ENCODE data around the gene PRPS1. TPM values are rescaled to one million over a fixed set of nuclear protein-coding genes. Genes with fewer than 3 reads are reported as not detected.

Gene PRPS1
- total RNA-seq, 2 donors from 2014 or later: 51.6 to 62.7 TPM

DNA sequence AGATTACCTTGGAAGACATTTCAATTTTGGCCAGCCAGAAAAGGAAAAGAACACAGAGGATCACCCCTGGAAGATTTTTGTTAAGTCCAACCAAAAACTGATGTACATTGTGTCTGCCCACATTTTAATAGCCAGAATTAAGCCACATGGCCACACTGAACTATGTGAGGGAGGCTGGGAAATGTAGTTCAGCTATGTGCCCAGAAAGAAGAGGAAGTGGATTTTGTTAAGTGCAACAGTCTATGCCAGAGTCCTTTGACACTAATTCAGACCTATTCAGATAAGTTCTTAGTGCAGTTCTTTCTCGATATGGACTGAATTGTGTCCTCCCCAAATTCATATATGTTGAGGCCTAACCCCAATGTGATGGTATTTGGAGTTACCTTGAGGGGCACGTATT lies 18.4 kb downstream of the PRPS1 start:
- no peaks in the 10 kb centered on the region for H3K4me1 ChIP-seq (ENCODE audit: control insufficient read depth, insufficient read depth, low read length)
- H3K4me3 ChIP-seq (ENCODE audit: low read length): no peak overlapping the region
- H3K36me3 ChIP-seq (ENCODE audit: control insufficient read depth, insufficient read depth, low read length): peaks cover 21% of the 10 kb centered on the region
- no peaks in the 10 kb centered on the region for H3K27me3 Mint-ChIP-seq (ENCODE audit: insufficient read depth)
- 83 to 100% methylated on average over 1 to 2 of the region's 2 CpGs for WGBS, 2 experiments (ENCODE audit: insufficient coverage in 1 of 2, insufficient read length in 1 of 2)
- H3K27ac Mint-ChIP-seq: no peak overlapping the region
- no peak for DNase-seq
- no peaks in the 10 kb centered on the region for H3K27me3 ChIP-seq (ENCODE audit: control insufficient read depth, insufficient read depth, low read length, poor library complexity, severe bottlenecking)
- H3K4me3 Mint-ChIP-seq: no peak overlapping the region
- no peak overlapping the region for H3K9ac ChIP-seq (ENCODE audit: extremely low read depth, low read length, poor library complexity, severe bottlenecking)
- peaks cover 59% of the 10 kb centered on the region for H3K36me3 Mint-ChIP-seq (ENCODE audit: low read depth)
- no peak overlapping the region for H3K27ac ChIP-seq (ENCODE audit: low read depth, low read length)
- peaks cover 5% of the 10 kb centered on the region for H3K9me3 Mint-ChIP-seq
- no peaks in the 10 kb centered on the region for H3K9me3 ChIP-seq (ENCODE audit: control insufficient read depth, low read length)
- TF ChIP-seq CTCF (conservative IDR thresholded peaks at IDR 0.05): no peak
- no peaks in the 10 kb centered on the region for H3K4me1 Mint-ChIP-seq

GRCh38 chrX:107648332-107648731 lies 20.0 kb downstream of the PRPS1 start:
- Mint-ChIP-seq H3K4me3 (no peak overlapping the region), H3K27ac (no peak overlapping the region), H3K9me3 (peaks cover 8% of the 10 kb centered on the region), H3K4me1 (no peaks in the 10 kb centered on the region), H3K27me3 (ENCODE audit: insufficient read depth) (no peaks in the 10 kb centered on the region), H3K36me3 (ENCODE audit: low read depth) (peaks cover 47% of the 10 kb centered on the region)
- H3K36me3 ChIP-seq (ENCODE audit: control insufficient read depth, insufficient read depth, low read length): peaks cover 17% of the 10 kb centered on the region
- H3K9ac ChIP-seq (ENCODE audit: extremely low read depth, low read length, poor library complexity, severe bottlenecking): no peak overlapping the region
- no peak for DNase-seq
- no peaks in the 10 kb centered on the region for H3K27me3 ChIP-seq (ENCODE audit: control insufficient read depth, insufficient read depth, low read length, poor library complexity, severe bottlenecking)
- TF ChIP-seq CTCF (conservative IDR thresholded peaks at IDR 0.05): no peak
- no peaks in the 10 kb centered on the region for H3K4me1 ChIP-seq (ENCODE audit: control insufficient read depth, insufficient read depth, low read length)
- 94% methylated on average over 4 of the region's 4 CpGs; no CpG with 5 or more reads in 1 of the 2 experiments for WGBS, 2 experiments (ENCODE audit: insufficient coverage in 1 of 2, insufficient read length in 1 of 2)
- no peak overlapping the region for H3K27ac ChIP-seq (ENCODE audit: low read depth, low read length)
- no peaks in the 10 kb centered on the region for H3K9me3 ChIP-seq (ENCODE audit: control insufficient read depth, low read length)
- no peak overlapping the region for H3K4me3 ChIP-seq (ENCODE audit: low read length)

DNA sequence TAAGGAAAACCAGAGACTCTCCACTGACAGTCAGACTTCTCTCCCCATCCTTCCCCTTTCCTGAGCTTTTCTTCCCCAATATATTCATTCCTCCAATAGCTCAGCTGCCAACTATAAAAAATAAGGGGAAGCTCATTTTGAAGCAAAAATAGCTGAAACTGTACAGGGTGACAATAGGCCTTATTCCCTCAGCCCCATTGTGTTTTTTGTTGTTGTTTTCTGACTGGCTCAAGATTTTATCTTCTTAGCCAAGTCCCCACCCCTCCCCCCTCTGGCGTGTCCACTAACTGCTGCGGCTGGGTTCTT lies 26.2 kb downstream of the PRPS1 start:
- WGBS, 2 experiments (ENCODE audit: insufficient coverage in 1 of 2, insufficient read length in 1 of 2): 44% methylated on average over 2 of the region's 2 CpGs; no CpG with 5 or more reads in 1 of the 2 experiments

More for the DNA sequence above, 26.2 kb downstream of the PRPS1 start:
- no peak overlapping the region for H3K4me3 ChIP-seq (ENCODE audit: low read length)
- H3K9me3 Mint-ChIP-seq: peaks cover 6% of the 10 kb centered on the region
- H3K4me3 Mint-ChIP-seq: peak overlapping the region; percentile 39
- H3K4me1 ChIP-seq (ENCODE audit: control insufficient read depth, insufficient read depth, low read length): no peaks in the 10 kb centered on the region
- no peak for DNase-seq
- peaks cover 10% of the 10 kb centered on the region for H3K4me1 Mint-ChIP-seq
- no peaks in the 10 kb centered on the region for H3K27me3 ChIP-seq (ENCODE audit: control insufficient read depth, insufficient read depth, low read length, poor library complexity, severe bottlenecking)
- peaks cover 2% of the 10 kb centered on the region for H3K27me3 Mint-ChIP-seq (ENCODE audit: insufficient read depth)
- H3K9me3 ChIP-seq (ENCODE audit: control insufficient read depth, low read length): no peaks in the 10 kb centered on the region
- no peak for TF ChIP-seq CTCF (conservative IDR thresholded peaks at IDR 0.05)
- no peaks in the 10 kb centered on the region for H3K36me3 ChIP-seq (ENCODE audit: control insufficient read depth, insufficient read depth, low read length)
- H3K27ac ChIP-seq (ENCODE audit: low read depth, low read length): no peak overlapping the region
- peaks cover 5% of the 10 kb centered on the region for H3K36me3 Mint-ChIP-seq (ENCODE audit: low read depth)
- H3K27ac Mint-ChIP-seq: peak overlapping the region; percentile 78
- no peak overlapping the region for H3K9ac ChIP-seq (ENCODE audit: extremely low read depth, low read length, poor library complexity, severe bottlenecking)
